ENCODE data around the gene SNX8. TPM values are rescaled to one million over a fixed set of nuclear protein-coding genes. Genes with fewer than 3 reads are reported as not detected.

Gene SNX8
- total and polyA plus RNA-seq, 2 donors (not counting 3 experiments of a cell fraction or from before 2014, with no cell fraction given), result 24.5 to 50.3 TPM

GRCh38 chr7:2225336-2225735, 88.9 kb downstream of the SNX8 start:
- FAIRE-seq, result no peak
- TF ChIP-seq GATA2 (IDR thresholded peaks at IDR 0.05; ENCODE audit: insufficient read depth, insufficient read length, low read depth, low read length) (no peak), POLR2AphosphoS5 (IDR thresholded peaks at IDR 0.05; ENCODE audit: insufficient read depth, low read depth, low read length) (no peak), JUN (IDR thresholded peaks at IDR 0.05; ENCODE audit: borderline replicate concordance, insufficient read depth, insufficient read length, low read depth) (no peak), FOS (IDR thresholded peaks at IDR 0.05; ENCODE audit: borderline replicate concordance, insufficient read depth, low read length) (no peak), EZH2 (IDR thresholded peaks at IDR 0.05; ENCODE audit: borderline replicate concordance, low read depth, low read length, severe bottlenecking) (no peak), CTCF (IDR thresholded peaks at IDR 0.05; ENCODE audit: extremely low read depth in 1 of 2, insufficient read depth in 1 of 2, low read depth in 1 of 2, low read length in 2 of 2) (no peak), MYC (IDR thresholded peaks at IDR 0.05; ENCODE audit: low read depth, low read length) (no peak), MAX (IDR thresholded peaks at IDR 0.05; ENCODE audit: insufficient read depth, insufficient read length) (no peak), POLR2A (IDR thresholded peaks at IDR 0.05; ENCODE audit: low read depth, low read length) (no peak)
- H3K9ac ChIP-seq (replicated peaks; ENCODE audit: extremely low read depth, insufficient read depth, low read length), result no peak overlapping the region
- no peaks in the 10 kb centered on the region for H3K9me3 ChIP-seq (replicated peaks; ENCODE audit: control insufficient read depth, insufficient read depth, low read length)
- no peak overlapping the region for H3K27ac ChIP-seq (ENCODE audit: insufficient read depth, low read depth, low read length)
- no peaks in the 10 kb centered on the region for H4K20me1 ChIP-seq (replicated peaks; ENCODE audit: control insufficient read depth, extremely low read depth, insufficient read depth, low read length)
- no peaks in the 10 kb centered on the region for H3K27me3 ChIP-seq (ENCODE audit: control insufficient read depth in 2 of 2, insufficient read depth in 2 of 2, low read length in 2 of 2)
- ChIA-PET POLR2A (no interaction called here), CTCF (no interaction called here)
- dilution Hi-C loops (cut with MboI; ENCODE audit: extremely low pct_ligation_motif_present, low sequenced_read_pairs) (no loop called here), intact Hi-C loops (cut with micrococcal nuclease) (no loop called here)
- H3K79me2 ChIP-seq (ENCODE audit: control insufficient read depth, insufficient read depth, low read length), result peaks cover 4% of the 10 kb centered on the region
- DNase-seq (ENCODE audit: low read depth, low spot score), result no peak
- H3K4me1 ChIP-seq (ENCODE audit: control insufficient read depth, extremely low read depth, insufficient read depth, low read length), result no peaks in the 10 kb centered on the region
- no peak overlapping the region for H2AFZ ChIP-seq (ENCODE audit: low read depth, low read length)
- no peak overlapping the region for H3K4me3 ChIP-seq (replicated peaks in 1 of 3; ENCODE audit: insufficient read depth in 1 of 3, low read depth in 1 of 3, low read length in 3 of 3)
- H3K9me1 ChIP-seq (replicated peaks; ENCODE audit: control insufficient read depth, extremely low read depth, insufficient read depth, low read length), result no peaks in the 10 kb centered on the region
- BruUV-seq (replicated peaks), result no TSS peak
- peaks cover 8 to 39% of the 10 kb centered on the region in 2 experiments for H3K36me3 ChIP-seq (ENCODE audit: control insufficient read depth in 2 of 2, extremely low read depth in 1 of 2, insufficient read depth in 2 of 2, low read length in 2 of 2)
- no peak overlapping the region for H3K4me2 ChIP-seq (ENCODE audit: insufficient read depth, low read length)

All from endothelial cell of umbilical vein (primary cell).